Osteoblast (primary cell): ENCODE measurements around the gene FNDC3B. TPM values are rescaled to one million over a fixed set of nuclear protein-coding genes. Genes with fewer than 3 reads are reported as not detected.

Source experiments
- DNase-seq: peaks from one replicate; pipeline ENCODE4 v3.0.0; 2011; ENCODE audit warnings: low spot score, mixed read lengths; ENCODE audit not compliant: insufficient read length; ENCODE audit errors: missing footprints
- H2AFZ ChIP-seq: 2 replicates; pipeline ENCODE4 v1.6.0; 2011; ENCODE audit warnings: mild to moderate bottlenecking, low read length
- H3K27ac ChIP-seq: 2 replicates; pipeline ENCODE4 v1.5.1; 2011; ENCODE audit warnings: mild to moderate bottlenecking, low read depth, low read length, moderate library complexity
- H3K27me3 ChIP-seq: 2 replicates; pipeline ENCODE4 v1.6.0; 2012; ENCODE audit warnings: mild to moderate bottlenecking, control low read depth, inconsistent platforms, low read length, moderate library complexity; ENCODE audit not compliant: insufficient read depth
- H3K36me3 ChIP-seq: 2 replicates; pipeline ENCODE4 v1.5.1; 2011; ENCODE audit warnings: mild to moderate bottlenecking, low read length, control low read depth, moderate library complexity; ENCODE audit not compliant: insufficient read depth
- H3K4me1 ChIP-seq: 2 replicates; pipeline ENCODE4 v1.5.1; 2011; ENCODE audit warnings: mild to moderate bottlenecking, low read length, control low read depth, moderate library complexity; ENCODE audit not compliant: insufficient read depth
- H3K4me2 ChIP-seq: 2 replicates; pipeline ENCODE4 v1.6.0; 2011; ENCODE audit warnings: mild to moderate bottlenecking, low read length; ENCODE audit not compliant: insufficient read depth
- H3K4me3 ChIP-seq: fragments of 200-600 bp; sonication (generic); 3 replicates; pipeline ENCODE4 v1.5.1; 2012; ENCODE audit warnings: mild to moderate bottlenecking, low read length, inconsistent platforms; ENCODE audit not compliant: insufficient read depth
- H3K79me2 ChIP-seq: 2 replicates; pipeline ENCODE4 v1.6.0; 2012; ENCODE audit warnings: mild to moderate bottlenecking, low read length, control low read depth, inconsistent platforms; ENCODE audit not compliant: insufficient read depth
- H3K9me3 ChIP-seq: 2 replicates; pipeline ENCODE4 v1.5.1; 2011; ENCODE audit warnings: low read depth, low read length, control low read depth
- H4K20me1 ChIP-seq: 2 replicates; pipeline ENCODE4 v1.6.0; 2012; ENCODE audit warnings: mild to moderate bottlenecking, low read length, control low read depth; ENCODE audit not compliant: insufficient read depth
- total RNA-seq: library from RNA; depleted of rRNA; stranded (reverse); fragments of >200 nt; gene quantifications from 2 replicates; pipeline ENCODE4 v1.2.3, GENCODE V29; 2012
- TF ChIP-seq, protein P1 (sequence below): IDR thresholded peaks from 2 replicates; pipeline ENCODE4 v1.5.1; 2011; ENCODE audit warnings: mild to moderate bottlenecking, low read depth, low read length, moderate library complexity; ENCODE audit errors: extremely low read depth

FNDC3B gene
- total RNA-seq, 1 donor = 179 TPM

DNA sequence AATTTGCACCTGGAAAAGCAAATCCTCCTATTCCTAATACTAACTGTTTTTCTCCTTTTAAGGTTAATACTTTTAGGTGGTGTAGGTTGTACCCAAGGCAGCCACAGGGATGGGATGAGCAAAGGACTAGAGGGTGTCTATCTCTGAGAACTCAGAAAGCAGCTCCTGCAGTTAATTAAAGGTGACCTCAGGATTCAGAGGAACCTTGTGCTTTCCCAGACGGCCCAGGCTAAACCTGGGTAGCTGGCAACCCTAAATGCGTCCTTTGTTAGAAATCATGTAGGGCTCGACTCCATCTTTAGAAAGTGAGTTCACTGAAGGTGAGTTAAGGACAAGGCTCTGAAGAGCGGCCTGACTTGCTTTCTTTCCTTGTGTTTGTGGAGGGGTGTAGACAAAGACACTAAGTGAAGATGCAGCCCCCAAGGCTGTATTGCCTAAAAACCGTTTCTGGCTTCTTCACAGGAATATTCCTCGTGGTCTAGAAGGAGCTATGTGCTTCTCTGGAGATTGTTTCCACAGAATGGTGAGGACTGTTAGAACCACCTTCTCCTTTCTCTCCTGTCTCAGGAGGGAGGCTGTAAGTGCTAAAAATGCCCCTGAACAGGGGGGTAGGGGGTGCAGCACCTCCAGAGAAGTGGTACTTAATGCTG, 14.9 kb downstream of the FNDC3B start:
- Histone ChIP-seq H4K20me1 (peaks cover 72% of the 10 kb centered on the region), H3K4me1 (peaks cover 28% of the 10 kb centered on the region)

DNA sequence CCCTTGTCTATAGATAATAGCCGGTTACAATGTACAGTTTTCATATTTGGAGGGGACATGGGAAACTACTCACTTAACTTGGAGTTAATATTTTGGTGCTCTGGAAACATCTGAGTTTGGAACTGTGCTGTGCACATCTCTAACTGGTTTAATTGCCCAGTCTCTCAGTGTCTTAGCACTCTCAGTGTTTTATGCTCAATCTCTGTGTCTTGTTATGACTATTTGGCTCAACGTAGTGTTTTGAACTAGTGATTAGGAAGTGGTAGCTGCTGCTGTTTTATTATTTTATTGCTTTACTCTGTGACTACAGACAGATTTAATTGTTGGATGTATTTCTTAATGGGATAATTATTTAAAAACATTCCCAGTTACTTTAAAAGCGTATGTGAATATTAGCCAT, 17.0 kb downstream of the FNDC3B start:
- Histone ChIP-seq H4K20me1 (peaks cover 74% of the 10 kb centered on the region), H3K27ac (peak overlapping the region; percentile 70), H3K4me2 (peak overlapping the region; percentile 30), H3K36me3 (peaks cover 41% of the 10 kb centered on the region), H3K4me3 (no peak overlapping the region), H2AFZ (no peak overlapping the region), H3K27me3 (no peaks in the 10 kb centered on the region), H3K79me2 (peaks cover 96% of the 10 kb centered on the region), H3K9me3 (no peaks in the 10 kb centered on the region), H3K4me1 (peaks cover 37% of the 10 kb centered on the region)
- TF ChIP-seq, protein P1, sequence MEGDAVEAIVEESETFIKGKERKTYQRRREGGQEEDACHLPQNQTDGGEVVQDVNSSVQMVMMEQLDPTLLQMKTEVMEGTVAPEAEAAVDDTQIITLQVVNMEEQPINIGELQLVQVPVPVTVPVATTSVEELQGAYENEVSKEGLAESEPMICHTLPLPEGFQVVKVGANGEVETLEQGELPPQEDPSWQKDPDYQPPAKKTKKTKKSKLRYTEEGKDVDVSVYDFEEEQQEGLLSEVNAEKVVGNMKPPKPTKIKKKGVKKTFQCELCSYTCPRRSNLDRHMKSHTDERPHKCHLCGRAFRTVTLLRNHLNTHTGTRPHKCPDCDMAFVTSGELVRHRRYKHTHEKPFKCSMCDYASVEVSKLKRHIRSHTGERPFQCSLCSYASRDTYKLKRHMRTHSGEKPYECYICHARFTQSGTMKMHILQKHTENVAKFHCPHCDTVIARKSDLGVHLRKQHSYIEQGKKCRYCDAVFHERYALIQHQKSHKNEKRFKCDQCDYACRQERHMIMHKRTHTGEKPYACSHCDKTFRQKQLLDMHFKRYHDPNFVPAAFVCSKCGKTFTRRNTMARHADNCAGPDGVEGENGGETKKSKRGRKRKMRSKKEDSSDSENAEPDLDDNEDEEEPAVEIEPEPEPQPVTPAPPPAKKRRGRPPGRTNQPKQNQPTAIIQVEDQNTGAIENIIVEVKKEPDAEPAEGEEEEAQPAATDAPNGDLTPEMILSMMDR = no peak
- no peak for DNase-seq

More for the DNA sequence above, 14.9 kb downstream of the FNDC3B start:
- TF ChIP-seq, protein P1 = no peak
- Histone ChIP-seq H3K79me2 (peaks cover 98% of the 10 kb centered on the region), H3K36me3 (peaks cover 57% of the 10 kb centered on the region), H3K9me3 (no peaks in the 10 kb centered on the region), H3K4me2 (no peak overlapping the region), H3K27ac (peak overlapping the region; percentile 79), H2AFZ (no peak overlapping the region), H3K4me3 (no peak overlapping the region), H3K27me3 (no peaks in the 10 kb centered on the region)
- DNase-seq = no peak

DNA sequence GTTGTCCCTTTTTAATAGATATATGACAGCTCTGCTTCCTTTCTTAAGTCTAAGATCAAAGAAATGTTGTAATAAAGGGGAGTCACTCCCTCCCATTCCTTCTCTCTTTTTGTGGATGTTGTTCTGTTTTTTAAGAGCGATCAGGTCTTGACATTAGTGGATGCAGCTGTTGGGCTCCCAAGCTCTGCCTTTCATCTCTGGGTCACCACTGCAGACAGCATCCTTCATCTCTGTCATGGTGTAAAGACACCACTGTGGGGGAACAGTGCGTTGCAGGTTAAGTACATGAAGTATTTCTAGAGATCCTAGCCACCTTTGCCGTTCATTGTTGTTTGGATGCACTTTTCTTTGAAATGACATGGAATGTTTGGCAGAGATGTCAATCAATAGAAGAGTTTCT, 17.7 kb downstream of the FNDC3B start:
- Histone ChIP-seq H2AFZ (no peak overlapping the region), H3K79me2 (peaks cover 96% of the 10 kb centered on the region), H3K36me3 (peaks cover 34% of the 10 kb centered on the region), H3K4me3 (no peak overlapping the region), H4K20me1 (peaks cover 76% of the 10 kb centered on the region), H3K4me1 (peaks cover 44% of the 10 kb centered on the region), H3K27me3 (no peaks in the 10 kb centered on the region), H3K27ac (peak overlapping the region; percentile 70), H3K4me2 (no peak overlapping the region), H3K9me3 (no peaks in the 10 kb centered on the region)
- TF ChIP-seq, protein P1 = no peak
- no peak for DNase-seq

DNA sequence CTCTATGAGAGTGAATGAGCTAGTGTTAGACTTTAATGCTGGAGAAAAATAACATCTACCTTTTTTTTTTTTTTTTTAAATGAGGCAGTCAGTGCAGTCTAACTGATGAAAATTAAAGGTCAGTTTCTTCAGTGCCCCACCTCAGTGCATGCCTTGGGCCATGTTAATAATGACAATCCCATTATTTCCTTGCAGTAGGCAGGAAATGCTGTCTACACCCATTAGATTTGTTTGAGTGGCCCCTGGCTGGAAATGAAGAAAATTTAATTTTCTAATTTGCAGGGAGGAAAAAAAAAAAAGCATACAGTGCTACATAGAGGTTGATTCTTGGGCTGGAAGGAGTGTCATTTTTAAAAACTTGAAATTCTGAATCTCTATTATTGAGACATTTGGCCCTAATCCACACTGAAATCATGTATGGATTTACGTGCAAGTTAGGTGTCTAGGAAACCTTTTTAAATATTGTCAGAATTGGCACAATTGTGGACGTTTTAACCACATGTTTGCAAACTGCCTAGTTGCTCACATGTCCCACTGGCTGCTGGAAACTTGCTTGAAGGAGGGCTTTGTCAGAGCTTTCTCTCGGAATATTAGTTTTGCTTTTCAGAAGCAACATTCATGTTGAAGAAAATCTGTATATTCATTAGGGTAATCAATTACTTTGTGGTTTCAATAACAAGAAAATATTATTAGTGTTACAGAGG, 18.4 kb downstream of the FNDC3B start:
- peaks cover 39% of the 10 kb centered on the region for H3K4me1 ChIP-seq
- H3K27ac ChIP-seq = peak overlapping the region; percentile 3
- no peaks in the 10 kb centered on the region for H3K9me3 ChIP-seq
- peaks cover 96% of the 10 kb centered on the region for H3K79me2 ChIP-seq
- TF ChIP-seq, protein P1 = no peak
- H2AFZ ChIP-seq = no peak overlapping the region
- H3K4me2 ChIP-seq = no peak overlapping the region
- H3K36me3 ChIP-seq = peaks cover 32% of the 10 kb centered on the region
- no peak for DNase-seq
- no peaks in the 10 kb centered on the region for H3K27me3 ChIP-seq
- no peak overlapping the region for H3K4me3 ChIP-seq
- peaks cover 76% of the 10 kb centered on the region for H4K20me1 ChIP-seq
